Measurements from ENCODE around the gene B3GALT6.
"Not testable (repeated sequence)": the region's sequence is repeated elsewhere in the genome, so short reads cannot be mapped to it uniquely, and the experiment has no call there.

The B3GALT6 gene

DNA sequence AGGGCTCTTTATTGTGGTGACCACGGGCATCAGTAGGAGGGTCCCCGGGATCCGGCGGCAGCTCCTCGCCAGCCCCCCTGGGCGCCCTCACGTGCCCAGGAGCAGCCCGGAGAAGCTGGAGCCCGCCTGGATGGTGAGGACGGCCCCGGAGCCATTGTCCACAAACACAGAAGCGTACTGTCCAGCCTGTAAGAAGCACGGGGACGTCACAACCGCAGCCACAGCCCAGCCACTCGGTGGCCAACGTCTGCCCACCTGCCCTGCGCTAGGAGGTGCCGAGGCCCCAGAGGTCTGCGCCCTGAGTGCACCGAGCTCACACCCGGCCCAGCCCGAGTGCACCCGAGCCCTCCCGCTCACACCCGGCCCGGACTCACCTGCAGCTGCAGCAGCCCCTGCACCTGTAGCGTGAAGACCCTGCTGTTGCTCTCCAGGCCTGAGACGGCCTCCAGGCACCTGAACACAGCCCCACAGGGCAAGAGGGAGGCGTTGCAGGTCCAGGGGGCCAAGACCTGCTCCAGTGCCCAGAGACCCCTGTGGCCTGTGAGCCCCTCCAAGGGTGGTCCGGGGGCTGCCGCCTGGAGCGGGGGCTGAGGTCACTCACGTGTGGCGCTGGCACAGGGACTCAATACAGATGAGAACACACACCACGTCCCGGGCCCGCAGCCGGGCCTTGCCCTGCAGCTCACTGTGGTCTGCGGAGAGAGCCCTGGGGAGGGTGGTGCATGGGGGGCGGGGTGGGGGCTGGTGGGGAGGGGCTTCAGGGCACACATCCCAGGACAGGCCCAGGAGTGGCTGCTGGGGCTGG is 10.6 kb downstream of the B3GALT6 start:
- no peak for DNase-seq (ENCODE audit: extremely low read depth in 1 of 2, low read depth in 1 of 2)

DNA sequence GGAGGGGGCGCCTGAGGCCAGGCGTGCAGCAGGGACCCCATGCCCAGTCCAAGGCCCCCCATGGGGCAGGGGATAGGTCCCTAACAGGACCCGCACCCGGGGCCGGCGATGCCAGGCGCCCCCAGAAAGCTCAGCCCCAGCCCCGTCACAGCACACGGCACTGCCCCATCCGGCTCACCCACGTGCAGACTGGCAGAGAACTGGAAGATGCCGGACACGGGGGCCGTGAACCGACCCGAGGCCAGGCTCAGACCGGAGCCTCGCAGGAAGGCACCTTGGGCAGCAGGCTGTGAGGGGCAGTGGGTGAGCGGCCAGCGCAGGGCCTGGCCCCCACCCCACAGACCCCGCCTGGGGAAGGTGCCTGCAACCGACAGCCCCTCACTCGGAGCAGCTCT is 11.2 kb downstream of the B3GALT6 start:
- DNase-seq (ENCODE audit: extremely low read depth in 1 of 2, low read depth in 1 of 2) = no peak

DNA sequence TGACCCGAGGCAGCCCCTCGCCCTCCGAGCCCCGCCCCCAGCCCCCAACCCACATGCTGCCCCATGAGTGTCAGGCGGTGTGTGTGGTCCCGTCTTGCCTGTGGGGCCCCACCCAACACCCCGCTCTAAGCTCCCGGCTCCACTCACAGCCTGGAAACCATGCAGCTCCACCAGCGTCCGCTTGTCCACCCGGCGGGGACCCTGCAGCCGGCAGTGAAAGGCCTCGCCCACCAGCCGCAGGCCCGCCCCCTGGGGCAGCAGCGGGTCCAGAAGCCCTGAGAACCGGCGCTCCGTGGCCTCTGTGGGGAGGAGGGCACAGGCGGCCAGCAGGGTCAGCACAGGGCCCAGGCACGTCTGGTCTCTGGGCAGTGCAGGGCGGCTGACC is 11.8 kb downstream of the B3GALT6 start:
- no peak for DNase-seq (ENCODE audit: extremely low read depth in 1 of 2, low read depth in 1 of 2)

DNA sequence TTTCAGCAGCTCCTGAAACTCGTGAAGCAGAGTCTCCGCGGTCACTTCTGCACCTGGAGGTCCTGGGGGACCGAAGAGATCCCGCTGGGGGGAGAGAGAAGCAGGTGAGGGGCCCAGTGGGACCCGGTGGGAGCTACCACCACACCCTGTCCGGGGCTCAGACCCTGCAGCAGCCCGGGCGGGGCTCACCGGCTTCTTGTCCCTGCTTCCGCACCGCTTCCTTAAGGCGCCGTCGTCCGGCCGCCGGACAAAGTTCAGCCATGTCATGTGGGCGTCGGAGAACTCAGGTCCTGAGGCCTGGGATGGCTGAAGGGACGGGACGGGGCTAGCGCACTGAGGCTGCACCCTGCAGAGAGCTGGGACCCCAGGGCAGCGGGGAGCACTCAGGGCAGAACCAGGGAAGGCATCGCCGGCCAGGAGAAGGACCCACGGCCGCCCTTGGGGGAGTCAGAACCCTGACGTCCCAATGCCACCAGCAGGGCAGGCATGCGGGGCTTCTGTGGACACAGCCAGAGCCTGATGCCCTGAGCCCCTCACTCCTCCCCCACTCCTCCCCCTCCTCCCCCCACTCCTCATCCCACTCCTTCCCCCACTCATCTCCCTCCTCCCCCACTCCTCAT is 12.3 kb downstream of the B3GALT6 start:
- DNase-seq (ENCODE audit: extremely low read depth in 1 of 2, low read depth in 1 of 2) = no peak

DNA sequence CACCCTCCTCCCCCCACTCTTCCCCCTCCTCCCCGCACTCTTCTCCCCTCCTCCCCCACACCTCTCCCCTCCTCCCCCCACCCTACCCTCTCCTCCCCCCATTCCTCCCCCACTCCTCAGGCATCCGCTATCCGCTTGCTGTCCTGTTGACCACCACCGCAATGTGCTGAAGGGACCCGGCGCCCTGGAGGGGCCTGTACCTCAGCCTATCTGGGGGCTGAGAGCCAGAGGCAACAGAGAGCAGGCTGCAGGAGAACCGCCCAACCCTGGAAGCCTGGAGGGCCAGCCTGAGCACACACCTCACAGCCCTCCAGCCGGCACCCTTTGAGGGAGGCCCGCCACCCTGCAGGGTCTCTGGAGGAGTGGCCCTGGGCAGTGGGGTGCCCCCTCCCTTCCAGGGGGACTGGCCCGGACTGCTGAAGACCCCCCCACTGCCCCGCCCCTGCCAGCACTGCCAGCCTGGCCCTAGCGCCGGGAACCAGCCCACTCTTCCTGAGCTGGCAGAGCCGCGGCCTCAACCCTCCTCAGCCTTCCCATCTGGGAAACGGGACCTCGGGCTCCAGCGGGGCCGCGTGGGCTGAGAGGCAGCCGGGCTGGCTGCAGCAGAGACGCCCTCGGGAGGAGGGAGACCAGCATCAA is 13.3 kb downstream of the B3GALT6 start:
- no peak for DNase-seq (ENCODE audit: extremely low read depth in 1 of 2, low read depth in 1 of 2)

DNA sequence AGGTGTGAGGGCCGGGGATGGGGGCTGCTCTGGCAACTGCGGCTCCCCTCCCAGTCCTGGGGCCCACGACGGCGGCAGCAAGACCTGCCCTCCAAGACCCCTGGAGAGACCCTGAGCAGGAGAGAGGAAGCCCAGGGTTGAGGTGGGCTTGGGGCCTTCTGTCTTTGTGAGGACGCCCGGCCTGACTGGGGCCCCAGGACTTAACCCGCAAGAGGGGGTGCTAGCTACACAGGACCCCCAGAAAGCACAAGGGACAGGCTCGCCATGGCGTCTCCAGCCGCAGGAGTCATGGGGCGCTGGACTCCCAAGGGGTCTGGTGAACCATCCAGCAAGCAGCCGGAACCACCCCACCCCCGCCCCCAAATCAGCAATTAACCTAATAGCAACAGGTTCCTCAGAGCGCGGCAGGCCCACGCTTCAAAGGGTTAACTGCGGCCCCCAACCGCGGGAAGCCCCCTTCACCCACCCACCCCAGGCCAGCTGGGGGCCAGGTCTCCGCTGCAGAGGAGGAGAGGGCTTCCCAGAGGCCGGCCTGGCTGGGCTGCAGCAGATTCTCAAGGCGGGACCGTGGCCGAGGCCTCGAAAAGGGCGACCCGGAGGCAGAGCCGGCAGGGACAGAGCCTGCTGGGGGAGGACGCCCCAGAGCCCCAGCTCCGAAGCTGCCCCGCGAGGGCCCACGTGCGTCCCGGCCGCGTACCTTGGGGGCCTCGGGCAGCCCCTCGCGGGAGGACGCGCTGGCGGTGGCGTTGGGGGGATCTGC is 14.0 kb downstream of the B3GALT6 start:
- no peak for DNase-seq (ENCODE audit: extremely low read depth in 1 of 2, low read depth in 1 of 2)

DNA sequence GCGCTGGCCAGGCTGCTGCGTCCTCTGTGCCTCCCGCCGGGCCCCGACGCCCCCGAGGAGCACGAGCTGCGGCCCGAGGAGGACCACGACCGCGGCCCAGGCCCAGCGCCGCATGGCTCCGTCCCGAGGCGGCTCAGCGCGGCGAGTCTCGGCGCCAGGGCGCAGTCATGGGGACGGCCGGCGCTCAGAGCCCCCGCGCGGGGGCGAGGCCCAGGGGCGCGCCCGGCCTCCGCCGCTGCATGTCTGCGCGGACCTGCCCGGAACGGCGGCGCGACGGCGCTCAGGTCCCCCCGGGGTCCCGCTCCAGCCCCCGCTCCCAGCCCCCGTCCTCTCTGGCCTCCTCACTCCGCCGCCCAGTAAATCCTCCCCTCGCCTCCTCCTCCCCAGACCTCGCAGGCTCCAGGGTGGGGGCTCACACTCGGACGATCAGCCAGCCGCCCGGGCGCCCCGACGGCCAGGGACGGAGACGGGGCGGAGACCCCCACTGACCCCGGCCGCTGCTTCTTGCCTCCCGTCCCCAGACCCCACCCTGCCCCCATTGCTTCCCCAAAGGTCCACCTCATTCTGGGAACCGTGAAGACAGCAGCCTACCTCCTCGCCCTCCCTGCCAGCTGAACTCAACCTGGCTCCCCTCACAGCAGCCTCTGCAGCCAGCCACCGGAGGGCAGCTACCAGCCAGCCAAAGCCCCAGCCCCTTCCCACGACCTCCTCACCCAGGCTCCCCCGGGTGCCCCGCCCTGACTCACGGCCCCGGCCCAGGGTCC is 14.7 kb downstream of the B3GALT6 start, which contains the start of gene C1QTNF12:
C1QTNF12 (minus strand) TSS at position 146 of the 764 bp plus-strand sequence; CDS start at position 114, 32 bp downstream.
- DNase-seq (ENCODE audit: extremely low read depth in 1 of 2, low read depth in 1 of 2) = no peak

DNA sequence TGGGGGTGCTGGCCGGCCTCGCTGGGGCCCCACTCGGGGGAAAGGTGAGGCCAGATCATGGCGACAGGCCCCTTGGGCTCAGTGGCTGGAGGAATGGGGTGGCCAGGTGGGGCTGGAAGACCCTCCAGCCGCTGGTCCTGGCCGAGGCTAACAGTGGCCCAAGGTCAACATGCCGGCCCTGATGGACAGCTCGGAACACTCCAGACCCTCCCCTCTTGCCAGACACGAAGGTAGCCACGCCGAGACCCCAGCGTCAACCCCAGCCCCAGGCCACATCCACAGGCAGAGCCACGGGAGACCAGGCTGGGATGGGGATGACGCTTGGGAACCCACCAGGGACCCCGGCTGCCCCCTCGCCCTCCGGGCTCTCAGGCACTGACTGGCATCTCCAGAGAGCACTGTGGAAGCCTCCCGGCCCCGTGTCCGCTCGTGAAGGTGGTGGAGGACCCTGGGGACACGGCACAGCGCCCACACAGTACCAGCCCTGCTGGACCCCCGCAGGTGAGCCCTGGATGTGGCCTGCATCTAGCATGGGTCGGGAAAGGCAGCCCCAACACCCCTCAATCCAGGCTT is 15.4 kb downstream of the B3GALT6 start:
- DNase-seq (ENCODE audit: extremely low read depth in 1 of 2, low read depth in 1 of 2) = no peak

DNA sequence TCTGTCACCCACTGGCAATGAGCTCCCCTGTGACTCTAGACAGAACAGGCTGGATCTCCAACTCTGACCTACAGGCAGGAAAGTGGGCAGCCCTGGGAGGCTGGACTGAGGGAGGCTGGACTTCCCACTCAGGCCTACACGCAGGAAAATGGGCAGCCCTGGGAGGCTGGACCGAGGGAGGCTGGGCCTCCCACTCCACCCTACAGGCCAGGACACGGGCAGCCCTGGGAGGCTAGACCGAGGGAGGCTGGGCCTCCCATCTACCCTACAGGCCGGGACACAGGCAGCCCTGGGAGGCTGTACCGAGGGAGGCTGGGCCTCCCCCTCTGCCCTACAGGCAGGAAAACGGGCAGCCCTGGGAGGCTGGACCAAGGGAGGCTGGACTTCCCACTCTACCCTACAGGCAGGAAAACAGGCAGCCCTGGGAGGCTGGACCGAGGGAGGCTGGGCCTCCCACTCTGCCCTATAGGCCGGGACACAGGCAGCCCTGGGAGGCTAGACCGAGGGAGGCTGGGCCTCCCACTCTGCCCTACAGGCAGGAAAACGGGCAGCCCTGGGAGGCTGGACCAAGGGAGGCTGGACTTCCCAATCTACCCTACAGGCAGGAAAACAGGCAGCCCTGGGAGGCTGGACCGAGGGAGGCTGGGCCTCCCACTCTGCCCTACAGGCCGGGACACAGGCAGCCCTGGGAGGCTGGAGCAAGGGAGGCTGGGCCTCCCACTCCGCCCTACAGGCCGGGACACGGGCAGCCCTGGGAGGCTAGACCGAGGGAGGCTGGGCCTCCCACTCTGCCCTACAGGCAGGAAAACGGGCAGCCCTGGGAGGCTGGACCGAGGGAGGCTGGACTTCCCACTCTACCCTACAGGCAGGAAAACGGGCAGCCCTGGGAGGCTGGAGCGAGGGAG is 16.2 kb downstream of the B3GALT6 start:
- DNase-seq (ENCODE audit: extremely low read depth in 1 of 2, low read depth in 1 of 2) = not testable (repeated sequence)

DNA sequence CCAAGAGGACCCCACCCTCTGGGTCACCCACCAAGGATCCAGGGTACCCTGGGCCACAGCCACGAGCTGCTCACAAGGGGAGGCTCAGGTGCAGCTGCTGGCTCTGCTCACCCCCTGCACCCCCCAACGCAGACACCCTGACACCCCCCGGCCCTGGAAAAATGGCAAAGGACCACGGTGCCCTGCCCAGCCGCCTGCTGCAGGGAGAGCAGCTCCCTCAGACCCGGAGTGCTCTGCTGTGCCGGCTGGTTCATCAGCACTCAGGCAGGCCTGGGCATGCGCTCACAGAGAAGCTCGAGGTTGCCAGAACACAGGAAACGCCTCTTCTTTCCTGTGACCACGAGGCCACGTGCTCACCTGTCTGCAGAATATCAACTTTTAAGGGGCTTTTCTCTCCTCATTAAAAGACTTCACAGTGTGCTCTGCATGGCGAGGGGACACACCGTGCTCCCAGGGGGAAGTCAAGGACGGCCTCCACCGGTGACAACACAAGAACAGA is 18.8 kb downstream of the B3GALT6 start:
- peak; percentile 56 to 59 for DNase-seq (ENCODE audit: extremely low read depth in 1 of 2, low read depth in 1 of 2)

DNA sequence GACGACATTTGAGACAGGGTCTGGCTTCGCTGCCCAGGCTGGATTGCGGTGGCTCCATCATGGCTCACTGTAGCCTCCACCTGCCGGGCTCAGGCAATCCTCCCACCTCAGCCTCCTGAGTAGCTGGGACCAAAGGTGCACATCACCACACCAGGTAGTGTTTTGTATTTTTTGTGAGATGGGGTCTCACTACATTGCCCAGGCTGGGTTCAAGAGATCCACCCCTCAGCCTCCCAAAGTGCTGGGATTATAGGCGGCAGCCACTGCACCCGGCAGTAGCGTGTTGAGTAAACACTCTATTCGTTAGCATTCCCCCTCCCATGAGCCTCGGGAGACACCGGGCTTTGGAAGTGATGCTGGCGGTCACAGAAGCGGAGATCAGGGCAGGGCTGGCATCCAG is 21.3 kb downstream of the B3GALT6 start:
- no peak for DNase-seq (ENCODE audit: extremely low read depth in 1 of 2, low read depth in 1 of 2)

DNA sequence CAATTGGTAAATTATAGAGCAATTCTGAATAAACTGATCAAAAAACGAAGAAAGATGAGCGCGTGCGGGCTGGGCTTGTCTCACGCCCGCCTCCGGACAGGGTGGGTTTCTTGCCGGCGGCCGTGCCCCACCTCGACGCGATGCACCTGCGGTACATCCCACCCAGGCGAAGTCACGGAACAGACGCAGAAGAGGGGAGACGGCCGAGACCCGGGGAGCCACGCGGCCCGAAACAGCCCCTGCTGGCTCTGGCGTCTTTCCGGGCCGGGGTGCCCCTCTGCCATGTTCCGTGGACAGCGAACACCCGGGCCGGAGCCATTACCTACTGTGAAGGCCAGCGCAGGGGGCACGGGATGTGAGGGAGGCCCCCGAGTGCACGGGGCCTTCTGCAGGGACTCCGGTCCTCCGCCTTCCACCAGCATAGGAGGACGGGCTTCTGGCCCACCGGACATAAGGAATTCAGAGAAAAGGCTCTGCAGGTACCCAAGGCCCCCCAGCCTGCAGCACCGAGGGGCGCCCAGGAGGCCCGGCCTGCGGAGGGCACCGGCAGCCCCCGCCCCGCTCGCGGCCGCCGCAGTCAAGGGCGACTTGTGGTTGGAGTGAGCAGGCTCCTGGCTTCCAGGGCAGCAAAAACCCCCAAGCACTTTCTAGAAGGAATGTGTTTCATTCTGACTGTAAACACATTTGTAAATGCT is 22.1 kb downstream of the B3GALT6 start:
- no peak for DNase-seq (ENCODE audit: extremely low read depth in 1 of 2, low read depth in 1 of 2)

DNA sequence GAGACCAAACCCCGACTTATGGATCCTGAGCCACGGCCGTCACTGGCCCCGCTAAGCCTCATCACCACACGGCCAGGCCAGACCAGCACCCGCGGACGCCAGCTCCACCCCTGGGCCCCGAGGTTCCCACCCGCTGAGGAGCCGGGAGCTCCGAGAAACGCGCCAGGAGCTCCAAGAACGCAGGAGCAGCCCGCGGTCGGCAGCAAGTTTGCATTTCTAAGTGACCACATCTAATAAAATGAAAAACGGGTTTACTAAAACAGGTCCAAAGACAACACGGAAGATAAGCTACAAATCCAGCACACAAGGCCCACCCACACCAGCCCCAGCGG is 22.6 kb downstream of the B3GALT6 start:
- no peak for DNase-seq (ENCODE audit: extremely low read depth in 1 of 2, low read depth in 1 of 2)

DNA sequence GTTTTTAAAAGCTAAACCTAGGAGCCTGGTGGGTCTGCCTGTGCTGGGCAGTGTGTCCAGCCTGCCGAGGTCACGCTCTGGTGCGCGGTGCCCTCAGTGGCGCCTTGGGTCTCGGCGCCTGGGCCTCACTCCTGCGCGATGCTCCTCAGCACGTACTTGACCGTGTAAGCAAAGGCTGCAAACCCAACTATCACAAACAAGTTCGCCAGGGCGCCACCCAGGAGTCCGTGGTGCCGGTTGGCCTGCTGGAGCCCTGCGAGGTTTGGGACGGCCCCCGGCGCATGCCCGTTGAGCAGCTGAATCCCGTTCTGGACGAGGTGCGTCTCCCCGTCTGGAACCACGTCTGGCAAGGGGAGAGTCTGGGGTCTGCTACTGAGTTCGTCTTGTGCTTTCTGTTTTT is 23.0 kb downstream of the B3GALT6 start:
- DNase-seq (ENCODE audit: extremely low read depth in 1 of 2, low read depth in 1 of 2) = no peak

DNA sequence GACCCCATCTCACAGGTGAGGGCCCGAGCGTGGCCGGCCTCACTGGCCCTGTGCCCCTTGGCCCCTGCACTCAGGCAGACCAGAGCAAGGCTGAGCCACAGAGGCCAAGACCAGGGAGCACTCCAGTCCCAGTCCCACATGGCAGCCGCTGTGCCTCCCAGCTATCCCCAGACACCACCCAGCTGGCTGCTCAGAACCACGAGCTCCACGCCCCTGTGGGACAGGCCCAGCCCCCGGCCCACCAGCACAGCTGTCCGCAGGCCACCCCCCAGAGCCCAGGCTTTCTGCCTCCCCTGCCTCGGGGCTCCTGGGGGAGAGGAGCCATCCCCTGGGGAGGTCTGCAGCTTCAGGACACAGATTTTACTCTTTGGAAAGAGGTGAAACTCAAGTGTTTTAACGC is 23.6 kb downstream of the B3GALT6 start:
- no peak for DNase-seq (ENCODE audit: extremely low read depth in 1 of 2, low read depth in 1 of 2)

DNA sequence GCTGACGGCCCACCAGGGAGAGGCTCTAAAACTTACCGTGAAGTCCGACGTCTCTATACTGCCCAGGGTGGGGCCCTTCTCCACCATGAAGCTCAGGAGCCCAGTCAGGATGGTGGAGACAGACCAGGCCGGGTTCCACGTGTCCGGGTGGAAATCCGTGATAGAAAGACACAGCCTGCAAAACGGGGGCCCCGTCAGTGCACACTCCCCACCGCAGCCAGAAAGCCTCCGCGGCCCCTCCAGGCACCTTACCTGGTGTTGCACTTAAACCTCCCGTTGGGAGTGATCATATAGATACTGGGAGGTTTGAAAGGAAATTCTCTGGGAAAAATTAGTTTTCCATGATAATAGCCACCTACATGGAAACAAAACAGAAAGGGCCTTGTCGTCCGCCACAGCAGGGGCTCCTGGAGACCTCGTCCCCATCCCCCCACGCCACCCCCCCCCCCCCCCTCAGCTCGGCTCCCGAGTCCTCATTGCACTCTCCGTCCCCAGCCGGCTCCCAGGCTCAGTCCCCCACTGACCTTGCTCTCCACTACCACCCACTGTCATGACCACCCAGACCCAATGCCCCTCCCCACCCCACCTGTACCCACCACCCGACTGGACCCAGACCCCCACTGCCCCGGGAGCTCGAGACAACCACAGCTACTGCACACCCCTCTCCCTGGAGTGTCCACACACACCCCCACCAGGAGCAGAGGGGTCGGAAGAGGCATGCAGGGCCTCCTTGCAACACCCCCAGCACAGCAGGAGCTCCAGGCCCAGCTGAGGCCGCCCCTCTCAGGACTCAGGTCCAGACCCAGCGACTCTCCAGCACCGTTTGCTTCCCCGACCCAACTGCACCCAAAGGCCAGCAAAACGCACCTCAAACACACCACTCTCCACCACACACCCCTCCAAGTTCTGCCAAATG is 25.2 kb downstream of the B3GALT6 start:
- no peak for DNase-seq (ENCODE audit: extremely low read depth in 1 of 2, low read depth in 1 of 2)

DNA sequence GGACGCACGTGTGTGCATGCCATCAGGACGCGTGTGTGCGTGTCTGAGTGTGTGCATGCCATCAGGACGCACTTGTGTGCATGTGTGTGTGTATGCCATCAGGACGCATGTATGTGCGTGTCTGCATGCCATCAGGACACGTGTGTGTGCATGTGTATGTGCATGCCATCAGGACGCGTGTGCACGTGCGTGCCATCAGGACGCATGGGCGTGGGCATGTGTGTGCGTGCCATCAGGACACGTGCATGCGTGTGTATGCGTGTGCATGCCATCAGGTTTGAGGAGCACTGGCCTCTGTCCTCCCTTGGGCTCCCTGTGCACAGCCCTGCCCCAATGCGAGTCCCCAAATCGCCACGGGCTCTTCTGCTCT is 27.1 kb downstream of the B3GALT6 start:
- no peak for DNase-seq (ENCODE audit: extremely low read depth in 1 of 2, low read depth in 1 of 2)

DNA sequence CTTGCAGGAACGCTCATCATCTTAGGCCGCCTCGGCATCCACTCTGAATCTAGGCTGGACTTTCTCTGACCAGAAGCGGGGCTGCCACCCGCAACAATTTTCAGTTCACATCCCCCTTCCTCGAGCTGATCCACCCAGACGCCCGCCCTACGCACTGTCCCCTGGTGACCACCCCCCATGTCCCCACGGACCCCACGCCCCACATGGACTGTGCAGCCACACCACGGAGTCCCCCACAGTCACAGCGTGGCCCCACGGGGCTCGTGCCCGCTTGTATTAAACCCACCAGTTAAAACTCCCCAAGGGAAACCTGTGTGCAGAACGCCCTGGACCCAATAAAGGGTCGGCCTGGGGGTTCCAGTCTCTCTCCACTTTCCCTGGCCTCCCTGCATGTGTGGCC is 27.5 kb downstream of the B3GALT6 start:
- DNase-seq (ENCODE audit: extremely low read depth in 1 of 2, low read depth in 1 of 2) = no peak

Measured in stimulated activated CD8-positive, alpha-beta memory T cell treated with anti-CD3 and anti-CD28 coated beads, Interleukin-7, amount 100 ng/mL, for 48 hours (primary cell).